HEK293T (cell line): ENCODE data around the gene QPCT.
"Not testable (repeated sequence)": the region's sequence is repeated elsewhere in the genome, so short reads cannot be mapped to it uniquely, and the experiment has no call there.

Source experiments
- LEF1 ChIP-seq: fragments of 450-650 bp; IDR thresholded peaks from 2 replicates; pipeline ENCODE4 v1.6.1; 2017; ENCODE audit warnings: mild to moderate bottlenecking, borderline replicate concordance
- NFRKB ChIP-seq: fragments of 450-650 bp; IDR thresholded peaks from 2 replicates; pipeline ENCODE4 v1.6.1; 2016; ENCODE audit warnings: mild to moderate bottlenecking, moderate library complexity
- PKNOX1 ChIP-seq: fragments of 450-650 bp; IDR thresholded peaks from 2 replicates; pipeline ENCODE4 v1.6.1; 2016
- SP1 ChIP-seq: fragments of 450-650 bp; IDR thresholded peaks from 2 replicates; pipeline ENCODE4 v1.6.1; 2017
- TARDBP ChIP-seq: fragments of 450-650 bp; IDR thresholded peaks from 2 replicates; pipeline ENCODE4 v1.6.1; 2016

GRCh38 chr2:37380787-37381186, 36.4 kb downstream of the QPCT start:
- TF ChIP-seq PKNOX1, SP1, TARDBP, NFRKB, LEF1: not testable (repeated sequence)
